HG03432 (cell line): ENCODE results near the gene STBD1.
"Not testable (repeated sequence)": the region's sequence is repeated elsewhere in the genome, so short reads cannot be mapped to it uniquely, and the experiment has no call there.

Source experiments
- ATAC-seq: cut with Tn5 transposase; IDR thresholded peaks from one replicate; pipeline ENCODE4 v1.9.1; 2021; ENCODE audit warnings: mild to moderate bottlenecking, moderate library complexity; ENCODE audit not compliant: unreplicated experiment

Gene STBD1

GRCh38 chr4:76315267-76315918, 8.9 kb downstream of the STBD1 start:
- ATAC-seq, result no peak

DNA sequence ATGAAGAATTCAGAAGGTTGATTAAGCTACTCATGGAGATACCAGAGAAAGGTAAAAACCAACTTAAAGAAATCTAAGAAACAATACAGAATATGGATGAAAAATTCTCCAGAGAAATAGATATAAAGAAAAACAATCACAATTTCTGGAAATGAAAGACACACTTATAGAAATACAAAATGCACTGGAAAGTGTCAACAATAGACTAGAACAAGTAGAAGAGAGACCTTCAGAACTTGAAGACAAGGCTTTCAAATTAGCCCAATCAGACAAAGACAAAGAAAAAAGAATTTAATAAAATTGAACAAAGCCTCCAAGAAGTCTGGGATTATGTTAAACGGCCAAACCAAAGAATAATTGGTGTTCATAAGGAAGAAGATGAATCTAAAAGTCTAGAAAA, 9.6 kb downstream of the STBD1 start:
- ATAC-seq, result no peak

DNA sequence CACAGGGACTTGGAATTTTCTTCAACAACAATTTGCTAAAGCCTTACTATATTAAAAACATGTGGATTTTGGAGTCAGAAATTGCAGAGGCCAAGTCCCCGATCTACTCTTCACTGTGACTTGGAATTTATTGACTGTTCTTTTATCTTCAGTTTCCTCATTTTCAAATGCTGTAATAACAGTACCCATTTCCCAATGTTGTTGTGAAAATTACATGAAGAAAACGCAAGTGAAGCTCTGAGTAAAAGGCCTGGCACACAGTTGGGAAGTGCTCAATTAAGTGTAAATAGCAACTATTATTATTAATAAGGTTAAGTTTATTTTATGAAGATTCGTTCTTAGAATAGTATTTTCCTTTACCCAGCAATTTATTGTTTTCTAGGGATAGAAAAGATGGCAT, 15.7 kb downstream of the STBD1 start:
- no peak for ATAC-seq

- ATAC-seq, result no peak
Observed at GRCh38 chr4:76325072-76325471, 18.5 kb downstream of the STBD1 start.

- no peak for ATAC-seq
Observed at GRCh38 chr4:76326515-76326914, 20.0 kb downstream of the STBD1 start.

DNA sequence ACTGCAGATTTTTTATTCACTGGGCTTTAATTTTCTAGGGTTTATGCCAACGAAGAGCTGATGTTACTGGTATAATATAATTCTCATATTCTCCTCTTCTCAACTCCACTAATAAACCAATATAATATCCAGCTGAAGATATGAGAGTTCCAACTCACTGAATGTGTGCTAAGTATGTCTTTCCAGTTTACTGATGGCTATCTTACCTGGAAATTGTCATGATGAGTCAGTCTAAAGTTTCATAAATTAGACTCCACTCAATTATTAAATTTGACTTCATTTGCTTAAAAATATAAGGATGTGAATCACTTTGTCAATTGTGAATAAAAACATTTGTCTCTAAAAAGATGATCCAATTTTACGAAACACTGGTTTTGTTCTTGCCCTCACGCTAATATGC, 28.4 kb downstream of the STBD1 start:
- no peak for ATAC-seq

DNA sequence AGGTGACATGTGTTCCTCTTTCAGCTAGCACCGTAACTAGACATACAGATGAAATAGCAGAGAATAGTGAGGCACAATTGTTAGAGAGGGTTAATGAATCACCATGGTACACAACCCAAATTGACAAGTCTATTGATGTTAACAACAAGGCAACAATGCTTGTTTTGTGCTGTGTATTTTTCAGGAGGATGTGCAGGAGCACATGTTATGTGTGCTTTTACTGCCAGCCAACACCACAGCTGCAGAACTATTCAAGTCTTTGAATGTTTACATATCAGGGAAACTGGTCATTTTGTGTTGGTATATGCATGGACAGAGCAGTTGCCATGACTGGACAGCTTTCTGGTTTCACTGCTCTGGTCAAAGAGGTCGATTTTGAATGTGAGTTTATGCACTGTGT, 32.8 kb downstream of the STBD1 start:
- ATAC-seq, result no peak

DNA sequence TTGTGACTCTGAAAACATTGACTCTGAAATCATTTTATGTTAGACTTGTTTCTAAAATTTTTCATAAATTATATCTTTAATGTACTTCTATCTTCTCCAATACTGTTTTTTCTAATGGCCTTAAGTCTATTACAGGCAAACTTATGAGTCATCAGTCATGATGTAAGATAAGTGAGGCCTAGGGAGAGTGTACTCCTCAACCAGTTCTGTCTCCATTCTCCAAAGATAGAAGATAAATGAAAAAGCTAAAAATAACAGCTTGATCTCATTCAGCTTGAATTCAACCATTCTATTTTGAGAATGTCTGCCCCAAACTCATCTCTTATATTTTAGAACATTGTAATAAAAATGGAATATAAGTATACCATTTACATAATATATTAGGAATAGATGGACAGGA, 34.5 kb downstream of the STBD1 start:
- ATAC-seq, result no peak

- ATAC-seq, result no peak
Observed at GRCh38 chr4:76342191-76342590, 35.7 kb downstream of the STBD1 start.

DNA sequence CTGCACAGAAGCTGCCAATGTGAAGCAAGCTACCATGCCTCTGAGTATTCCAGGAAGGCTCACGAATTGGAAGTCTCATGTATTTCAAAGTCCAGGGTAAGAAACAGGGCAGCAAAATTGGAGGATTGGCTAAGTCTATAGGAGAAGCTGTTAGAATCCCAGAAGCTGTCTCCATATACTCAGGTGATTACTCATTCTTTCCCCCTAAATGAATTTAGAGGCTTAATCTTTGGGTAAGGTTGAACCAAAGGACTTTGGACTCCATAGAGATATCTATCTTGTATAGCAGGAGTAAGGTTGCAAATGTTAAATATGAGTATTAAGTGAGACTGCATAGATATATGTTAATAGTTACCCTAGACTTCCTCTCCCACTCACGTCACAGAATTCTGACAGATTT, 36.3 kb downstream of the STBD1 start:
- no peak for ATAC-seq

GRCh38 chr4:76354517-76355473, 48.3 kb downstream of the STBD1 start:
- no peak for ATAC-seq

DNA sequence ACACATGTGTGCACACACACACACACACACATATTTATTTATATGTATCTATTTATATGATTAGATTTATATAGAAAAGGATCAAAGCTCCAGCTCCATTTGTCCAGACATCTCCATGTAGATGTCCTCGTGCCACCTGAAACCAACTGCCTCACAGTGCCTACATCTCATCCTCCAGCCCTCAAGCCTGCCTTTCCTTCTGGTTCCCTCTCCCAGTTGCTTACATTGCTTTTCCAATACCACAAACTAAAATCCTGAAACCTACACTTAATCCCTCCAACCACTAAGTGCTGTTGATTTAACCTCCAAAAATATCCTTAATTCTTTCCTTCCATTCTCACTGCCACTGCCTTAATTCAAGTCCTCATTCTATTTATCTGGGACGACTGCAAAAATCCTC, 51.4 kb downstream of the STBD1 start:
- ATAC-seq, result no peak

GRCh38 chr4:76359881-76360466, 53.4 kb downstream of the STBD1 start:
- ATAC-seq, result not testable (repeated sequence)
